ENCODE results near the gene IL12B. TPM values are rescaled to one million over a fixed set of nuclear protein-coding genes. Genes with fewer than 3 reads are reported as not detected.
A peak's percentile ranks its signal among the peaks of the same experiment; 100 is the strongest.
"Not testable (repeated sequence)": the region's sequence is repeated elsewhere in the genome, so short reads cannot be mapped to it uniquely, and the experiment has no call there.

Gene IL12B
- not detected for polyA plus RNA-seq (2013, experiment 1 of 2; ENCODE audit: insufficient read length)
- polyA plus RNA-seq (2013, experiment 2 of 2; ENCODE audit: insufficient read length): not detected

- peak; percentile 35 for DNase-seq
These were observed at the start of gene IL12B for GRCh38 chr5:159330131-159330800. IL12B (minus strand) TSS chr5:159330487; CDS start chr5:159326782, 3,705 bp downstream.

GRCh38 chr5:159377653-159378052 is 47.4 kb upstream of the IL12B start:
- no peak for DNase-seq

GRCh38 chr5:159367866-159368265 is 37.6 kb upstream of the IL12B start:
- DNase-seq: not testable (repeated sequence)

- DNase-seq: not testable (repeated sequence)
These were observed 36.5 kb upstream of the IL12B start for GRCh38 chr5:159366776-159367175.

- DNase-seq: no peak
These were observed 31.9 kb upstream of the IL12B start for GRCh38 chr5:159362220-159362619.

GRCh38 chr5:159359871-159360270 is 29.6 kb upstream of the IL12B start:
- not testable (repeated sequence) for DNase-seq

- DNase-seq: no peak
These were observed 29.1 kb upstream of the IL12B start for GRCh38 chr5:159359408-159359807.

GRCh38 chr5:159353661-159354252 is 23.5 kb upstream of the IL12B start:
- DNase-seq: no peak

- not testable (repeated sequence) for DNase-seq
These were observed 20.4 kb upstream of the IL12B start for GRCh38 chr5:159350644-159351043.

- DNase-seq: not testable (repeated sequence)
These were observed 19.9 kb upstream of the IL12B start for GRCh38 chr5:159350216-159350615.

- no peak for DNase-seq
These were observed 15.6 kb upstream of the IL12B start for GRCh38 chr5:159345861-159346260.

GRCh38 chr5:159345336-159345735 is 15.0 kb upstream of the IL12B start:
- DNase-seq: no peak

GRCh38 chr5:159343295-159344094 is 13.2 kb upstream of the IL12B start:
- DNase-seq: no peak

GRCh38 chr5:159342840-159343239 is 12.6 kb upstream of the IL12B start:
- DNase-seq: no peak

- peak; percentile 70 for DNase-seq
These were observed 11.6 kb upstream of the IL12B start for GRCh38 chr5:159341906-159342310.

GRCh38 chr5:159341145-159341544 is 10.9 kb upstream of the IL12B start:
- no peak for DNase-seq

- DNase-seq: no peak
These were observed 10.2 kb upstream of the IL12B start for GRCh38 chr5:159340511-159340910.

GRCh38 chr5:159339460-159339859 is 9.2 kb upstream of the IL12B start:
- no peak for DNase-seq

- no peak for DNase-seq
These were observed 7.8 kb upstream of the IL12B start for GRCh38 chr5:159338118-159338517.

GRCh38 chr5:159337016-159337955 is 7.0 kb upstream of the IL12B start:
- DNase-seq: peak; percentile 80

- no peak for DNase-seq
These were observed 6.3 kb upstream of the IL12B start for GRCh38 chr5:159336586-159336985.

- peak; percentile 51 for DNase-seq
These were observed 3.2 kb upstream of the IL12B start for GRCh38 chr5:159333545-159333925.
